Stimulated activated CD4-positive, alpha-beta T cell treated with anti-CD3 and anti-CD28 coated beads, Interleukin-12 subunit alpha, Interleukin-12 subunit beta, amount 100 ng/mL, for 4 hours (primary cell): Measurements from ENCODE around the gene DNAH11.
"Not testable (repeated sequence)": the region's sequence is repeated elsewhere in the genome, so short reads cannot be mapped to it uniquely, and the experiment has no call there.

Source experiments
- DNase-seq: peaks from one replicate; pipeline ENCODE4 v3.0.0-alpha.2; 2020

DNAH11 gene

GRCh38 chr7:21624320-21624719, 81.5 kb downstream of the DNAH11 start:
- DNase-seq, result no peak

DNA sequence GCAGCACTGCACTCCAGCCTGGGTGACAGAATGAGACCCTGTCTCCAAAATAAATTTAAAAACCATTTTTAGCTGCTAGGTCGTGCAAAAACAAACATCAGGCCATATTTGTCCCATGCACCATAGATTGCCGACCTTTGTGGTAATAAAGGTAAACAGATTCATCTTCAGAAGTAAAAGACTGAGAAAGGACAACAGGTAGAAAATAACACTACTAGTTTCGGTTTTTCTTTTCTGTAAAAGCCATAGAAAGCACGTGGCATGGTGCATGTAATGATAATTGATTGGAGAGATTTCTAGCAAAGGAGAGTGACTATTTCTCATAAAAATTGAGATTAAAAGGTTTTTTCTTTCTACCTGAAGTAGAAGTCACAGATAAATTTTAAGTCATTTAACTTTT, 93.9 kb downstream of the DNAH11 start:
- DNase-seq, result no peak

- no peak for DNase-seq
Measured at GRCh38 chr7:21639206-21639868, 96.5 kb downstream of the DNAH11 start.

GRCh38 chr7:21640105-21640504, 97.3 kb downstream of the DNAH11 start:
- DNase-seq, result no peak

- no peak for DNase-seq
Measured at GRCh38 chr7:21641546-21641945, 98.7 kb downstream of the DNAH11 start.

DNA sequence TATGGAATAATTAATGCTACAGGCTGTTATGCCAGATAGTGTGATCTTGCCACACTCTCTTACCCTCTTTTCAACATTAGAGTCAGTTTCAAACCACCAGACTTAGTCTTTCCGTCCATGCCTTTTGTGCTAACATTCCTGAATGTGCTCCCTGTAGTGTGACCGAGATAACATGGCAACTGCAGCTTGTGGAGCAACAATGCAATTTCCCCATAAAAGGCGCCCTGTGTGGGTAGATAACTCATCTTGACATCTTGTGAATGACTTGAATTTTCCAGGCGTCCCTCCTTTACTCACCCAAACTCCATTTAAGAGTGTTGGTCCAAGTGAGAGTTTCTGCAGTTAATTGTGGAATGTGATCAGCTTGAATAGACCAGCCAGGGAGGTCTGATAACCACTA, 99.6 kb downstream of the DNAH11 start:
- no peak for DNase-seq

DNA sequence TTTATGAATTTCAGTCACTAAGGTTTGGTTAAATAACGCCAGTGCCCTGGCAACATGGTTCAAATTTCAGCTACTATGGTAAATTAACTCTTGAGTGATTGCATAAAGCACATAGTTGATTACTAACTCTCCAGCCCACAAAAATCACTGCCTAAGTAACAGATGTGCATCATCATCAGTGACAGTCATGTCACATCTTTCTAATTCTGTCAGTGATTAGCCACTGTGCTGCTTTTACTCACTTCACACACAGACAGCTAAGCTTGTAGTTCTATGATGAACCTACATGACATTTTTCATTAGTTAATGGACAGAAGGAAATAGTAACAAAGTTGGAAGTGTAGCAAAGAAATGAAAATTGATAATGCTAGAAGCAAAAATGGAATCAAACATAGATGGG, 108.9 kb downstream of the DNAH11 start:
- DNase-seq, result no peak

DNA sequence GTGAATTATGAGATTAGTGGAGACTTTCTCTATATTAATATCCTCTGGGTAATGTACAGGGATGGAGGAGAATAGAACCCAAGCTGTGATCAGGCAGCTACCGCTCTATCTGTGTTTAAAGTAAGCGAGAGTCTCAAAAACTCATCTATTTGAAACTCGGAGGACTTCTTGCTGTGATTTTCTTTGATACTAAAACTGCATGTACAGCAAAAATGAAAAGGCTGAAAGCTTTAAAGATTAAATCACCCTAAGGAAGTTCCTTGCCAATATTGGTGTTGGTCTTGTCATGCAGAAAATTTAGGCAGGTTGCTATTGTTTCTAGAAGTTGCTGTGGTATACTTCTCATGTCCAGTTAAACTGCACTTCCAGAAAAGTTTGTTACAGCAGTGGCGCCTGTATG, 110.8 kb downstream of the DNAH11 start:
- no peak for DNase-seq

DNA sequence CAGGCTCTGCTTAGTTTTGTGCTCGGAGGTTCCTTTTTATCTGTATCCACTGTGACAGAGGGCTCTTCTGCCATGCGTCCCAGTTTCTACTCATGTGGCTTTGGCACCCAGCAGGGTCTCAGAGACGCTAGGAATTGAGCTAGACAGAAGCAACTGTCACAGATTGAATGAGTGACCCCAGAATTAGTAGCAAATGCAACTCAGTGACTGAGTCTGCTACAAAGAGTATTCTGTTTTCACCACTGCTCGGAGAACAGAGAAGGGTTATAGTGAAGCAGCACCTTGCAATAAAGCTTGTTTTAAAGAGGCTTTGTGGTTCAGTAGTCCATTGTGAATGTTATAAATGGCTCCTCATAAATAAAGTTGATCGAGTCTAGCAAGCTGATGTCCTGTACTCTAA, 113.2 kb downstream of the DNAH11 start:
- no peak for DNase-seq

GRCh38 chr7:21656796-21657195, 114.0 kb downstream of the DNAH11 start:
- DNase-seq, result no peak

- no peak for DNase-seq
Measured at GRCh38 chr7:21670496-21670895, 127.7 kb downstream of the DNAH11 start.

GRCh38 chr7:21671859-21672258, 129.0 kb downstream of the DNAH11 start:
- DNase-seq, result no peak

DNA sequence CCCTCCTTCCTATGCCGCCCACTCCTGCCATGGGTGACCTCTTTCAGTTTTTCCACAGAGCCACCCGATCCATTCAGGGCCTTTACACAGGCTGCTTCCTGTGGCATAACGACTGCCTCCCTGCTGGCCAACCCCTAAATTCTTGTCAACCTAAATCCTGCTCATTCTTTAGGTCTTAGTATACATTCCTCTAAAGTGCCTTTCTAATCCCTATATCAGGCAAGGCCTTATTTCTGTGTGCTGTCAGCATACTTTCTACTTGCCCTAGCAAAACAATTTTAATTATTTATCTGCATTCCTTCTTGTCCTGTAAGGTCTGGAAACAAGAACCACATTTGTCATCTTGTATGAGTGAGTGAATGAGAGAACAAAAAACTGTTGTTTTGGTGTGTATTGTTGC, 132.4 kb downstream of the DNAH11 start:
- DNase-seq, result no peak

- DNase-seq, result no peak
Measured at GRCh38 chr7:21690705-21691104, 147.9 kb downstream of the DNAH11 start.

- not testable (repeated sequence) for DNase-seq
Measured at GRCh38 chr7:21691146-21691545, 148.3 kb downstream of the DNAH11 start.

GRCh38 chr7:21700587-21700986, 157.7 kb downstream of the DNAH11 start:
- DNase-seq, result not testable (repeated sequence)

GRCh38 chr7:21702303-21702702, 159.5 kb downstream of the DNAH11 start:
- DNase-seq, result no peak

- no peak for DNase-seq
Measured at GRCh38 chr7:21704359-21704758, 161.5 kb downstream of the DNAH11 start.

DNA sequence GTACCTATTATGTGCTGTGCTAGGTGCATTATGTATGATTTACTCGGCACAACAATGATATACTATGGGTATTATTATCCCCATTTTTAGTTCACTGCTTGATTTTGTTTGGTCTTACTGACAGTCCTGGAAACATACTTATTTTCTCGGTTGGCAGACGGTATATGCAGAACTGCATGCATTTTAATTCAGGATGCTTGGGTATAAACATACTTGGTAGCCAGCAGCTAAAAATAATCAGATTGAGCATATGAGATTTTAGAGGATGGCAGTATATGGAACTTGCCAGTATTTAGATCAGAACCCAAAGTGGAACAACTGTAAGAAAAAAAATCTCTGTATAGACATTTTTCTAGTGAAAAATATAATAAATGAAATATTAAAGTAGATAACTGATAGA, 163.3 kb downstream of the DNAH11 start:
- no peak for DNase-seq

DNA sequence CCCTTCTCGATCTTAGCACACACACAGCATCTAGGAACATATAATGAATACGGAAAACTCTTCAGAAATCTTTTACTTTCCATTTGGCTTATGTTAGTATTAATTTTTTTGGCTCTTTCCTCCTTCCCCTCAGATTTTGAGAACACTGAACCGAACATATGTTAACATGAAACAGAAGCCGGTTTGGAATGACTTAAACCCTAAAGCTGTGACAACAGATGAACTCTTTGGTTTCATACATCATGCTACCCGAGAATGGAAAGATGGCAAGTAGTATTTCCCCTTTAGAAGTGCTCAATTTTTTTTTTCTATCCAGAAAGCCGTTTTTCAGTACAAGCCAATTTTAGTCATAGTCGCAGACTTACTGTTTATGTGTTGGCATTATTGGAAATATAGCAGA, 164.7 kb downstream of the DNAH11 start:
- no peak for DNase-seq

GRCh38 chr7:21708096-21708495, 165.3 kb downstream of the DNAH11 start:
- DNase-seq, result no peak

- no peak for DNase-seq
Measured at GRCh38 chr7:21717323-21717722, 174.5 kb downstream of the DNAH11 start.

- DNase-seq, result no peak
Measured at GRCh38 chr7:21718391-21718790, 175.6 kb downstream of the DNAH11 start.

DNA sequence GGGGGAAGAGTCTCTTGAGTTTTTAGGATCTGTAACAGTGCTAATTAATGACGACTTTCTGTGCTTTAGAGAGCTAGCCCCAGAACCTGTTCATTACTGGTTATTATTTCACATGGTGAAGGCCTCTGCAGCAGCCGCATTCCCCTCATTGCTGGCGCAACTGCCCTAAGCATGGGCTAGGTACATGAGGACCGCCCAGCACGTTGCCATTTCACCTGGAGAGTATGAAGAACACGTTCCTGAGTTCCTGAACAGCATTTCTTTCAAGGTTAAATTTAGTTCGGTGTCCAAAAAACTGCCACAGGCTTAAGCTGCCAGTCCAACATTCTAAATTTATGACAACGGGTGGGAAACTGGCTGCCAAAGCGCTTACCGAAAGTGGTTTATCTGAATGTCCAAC, 177.0 kb downstream of the DNAH11 start:
- no peak for DNase-seq

DNA sequence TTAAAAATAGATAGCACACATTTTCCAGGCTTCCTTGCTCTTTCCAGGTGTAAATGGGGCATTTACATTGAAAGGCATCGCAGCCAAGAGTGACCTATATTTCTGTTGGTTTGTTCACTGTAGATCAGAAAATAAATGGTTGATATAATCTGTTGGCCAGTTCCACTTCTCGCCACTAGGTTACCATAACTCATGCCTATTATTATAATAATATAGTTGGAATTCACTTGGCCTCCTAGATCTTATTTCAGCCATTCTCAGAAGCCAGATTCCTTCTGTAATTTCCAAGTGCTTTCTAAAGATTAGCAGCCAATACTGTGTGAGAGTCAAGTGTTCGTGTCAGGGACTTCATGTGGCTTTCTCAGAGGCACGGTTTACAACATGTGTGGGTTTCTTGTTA, 179.5 kb downstream of the DNAH11 start:
- no peak for DNase-seq

DNA sequence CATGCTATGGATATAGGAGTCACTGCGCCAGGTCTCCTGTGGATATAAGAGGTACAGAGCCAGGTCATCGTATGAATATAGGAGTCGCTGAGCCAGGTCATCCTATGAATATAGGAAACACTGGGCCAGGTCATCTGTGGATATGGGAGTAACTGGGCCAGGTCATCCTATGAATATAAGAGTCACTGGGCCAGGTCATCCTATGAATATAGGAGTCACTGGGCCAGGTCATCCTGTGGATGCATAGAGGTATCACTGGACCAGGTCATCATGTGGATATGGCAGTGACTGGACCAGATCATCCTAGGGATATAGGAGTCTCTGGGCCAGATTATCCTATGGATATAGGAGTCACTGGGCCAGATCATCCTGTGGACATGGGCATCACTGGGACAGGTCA, 181.7 kb downstream of the DNAH11 start:
- no peak for DNase-seq
